Thyroid gland (tissue), 4 donors: ENCODE results near the gene SOWAHD.
A peak's percentile ranks its signal among the peaks of the same experiment; 100 is the strongest.

Experiments used
- POLR2A ChIP-seq, 2 donors: fragments of 450-650 bp; IDR thresholded peaks; one replicate each; pipeline ENCODE4 v1.6.1; 2017; ENCODE audit warnings: antibody characterized with exemption in 2 of 2, mild to moderate bottlenecking in 2 of 2, moderate library complexity in 1 of 2
- TF ChIP-seq, protein P1 (sequence below), 6 experiments: fragments of 200-600 bp in 3 of 6; fragments of 450-650 bp in 3 of 6; sonication (generic) in 3 of 6; IDR thresholded peaks; one replicate each; pipeline ENCODE4 v1.5.1; 2016 to 2019; ENCODE audit warnings: antibody characterized with exemption in 6 of 6, mild to moderate bottlenecking in 2 of 6, inconsistent platforms in 1 of 6, moderate library complexity in 1 of 6

DNA sequence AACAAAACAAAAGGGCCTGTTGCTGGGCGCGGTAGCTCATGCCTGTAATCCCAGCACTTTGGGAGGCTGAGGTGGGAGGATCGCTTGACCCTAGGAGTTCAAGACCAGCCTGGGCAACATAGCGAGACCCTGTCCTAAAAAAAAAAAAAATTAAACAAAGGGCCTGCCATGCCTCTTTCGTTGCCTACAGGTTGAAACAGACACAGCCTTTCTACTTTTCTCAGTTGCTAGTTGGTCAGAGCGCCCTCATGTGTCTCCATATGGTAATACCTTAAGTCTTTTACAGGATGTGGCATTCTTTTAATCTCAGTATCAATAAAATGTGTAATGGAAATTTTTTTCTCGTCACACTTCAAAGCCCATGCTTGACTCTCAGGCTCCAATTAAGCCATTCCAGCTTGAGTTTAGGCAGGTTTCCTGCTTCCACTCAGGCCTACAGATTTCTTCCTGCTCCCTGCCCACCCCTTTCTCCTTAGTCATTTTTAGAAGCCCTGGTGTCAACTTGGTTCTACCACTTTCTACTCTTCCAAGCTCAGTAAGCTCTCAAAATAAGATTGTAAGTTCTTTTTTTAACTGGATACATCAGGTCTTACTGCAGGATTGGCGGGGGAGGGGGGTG lies 4.6 kb upstream of the SOWAHD start:
- TF ChIP-seq, protein P1, sequence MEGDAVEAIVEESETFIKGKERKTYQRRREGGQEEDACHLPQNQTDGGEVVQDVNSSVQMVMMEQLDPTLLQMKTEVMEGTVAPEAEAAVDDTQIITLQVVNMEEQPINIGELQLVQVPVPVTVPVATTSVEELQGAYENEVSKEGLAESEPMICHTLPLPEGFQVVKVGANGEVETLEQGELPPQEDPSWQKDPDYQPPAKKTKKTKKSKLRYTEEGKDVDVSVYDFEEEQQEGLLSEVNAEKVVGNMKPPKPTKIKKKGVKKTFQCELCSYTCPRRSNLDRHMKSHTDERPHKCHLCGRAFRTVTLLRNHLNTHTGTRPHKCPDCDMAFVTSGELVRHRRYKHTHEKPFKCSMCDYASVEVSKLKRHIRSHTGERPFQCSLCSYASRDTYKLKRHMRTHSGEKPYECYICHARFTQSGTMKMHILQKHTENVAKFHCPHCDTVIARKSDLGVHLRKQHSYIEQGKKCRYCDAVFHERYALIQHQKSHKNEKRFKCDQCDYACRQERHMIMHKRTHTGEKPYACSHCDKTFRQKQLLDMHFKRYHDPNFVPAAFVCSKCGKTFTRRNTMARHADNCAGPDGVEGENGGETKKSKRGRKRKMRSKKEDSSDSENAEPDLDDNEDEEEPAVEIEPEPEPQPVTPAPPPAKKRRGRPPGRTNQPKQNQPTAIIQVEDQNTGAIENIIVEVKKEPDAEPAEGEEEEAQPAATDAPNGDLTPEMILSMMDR (IDR thresholded peaks at IDR 0.05) = peak in 4 of 6 experiments; percentile 13 to 42 (median 32)
- TF ChIP-seq POLR2A (IDR thresholded peaks at IDR 0.05) = no peak
